Measurements from ENCODE around the gene WDR7.

WDR7 gene

DNA sequence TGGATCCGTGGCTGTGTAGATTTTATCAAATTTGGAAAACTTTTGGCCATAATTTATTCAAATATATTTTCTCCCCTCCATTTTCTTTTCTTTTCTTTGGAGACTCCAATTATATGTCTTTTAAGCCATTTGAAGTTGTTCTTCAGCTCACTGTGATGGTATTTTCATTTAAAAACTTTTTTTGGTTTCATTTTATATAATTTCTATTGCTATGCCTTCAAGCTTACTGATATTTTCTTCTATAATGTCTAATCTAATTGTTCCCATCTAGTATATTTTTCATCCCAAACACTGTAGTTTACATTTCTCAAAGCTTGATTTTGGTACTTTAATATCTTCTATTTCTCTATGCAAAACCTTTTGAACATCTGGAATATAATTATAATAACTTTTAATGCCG lies 72.5 kb downstream of the WDR7 start:
- no peak for DNase-seq

DNA sequence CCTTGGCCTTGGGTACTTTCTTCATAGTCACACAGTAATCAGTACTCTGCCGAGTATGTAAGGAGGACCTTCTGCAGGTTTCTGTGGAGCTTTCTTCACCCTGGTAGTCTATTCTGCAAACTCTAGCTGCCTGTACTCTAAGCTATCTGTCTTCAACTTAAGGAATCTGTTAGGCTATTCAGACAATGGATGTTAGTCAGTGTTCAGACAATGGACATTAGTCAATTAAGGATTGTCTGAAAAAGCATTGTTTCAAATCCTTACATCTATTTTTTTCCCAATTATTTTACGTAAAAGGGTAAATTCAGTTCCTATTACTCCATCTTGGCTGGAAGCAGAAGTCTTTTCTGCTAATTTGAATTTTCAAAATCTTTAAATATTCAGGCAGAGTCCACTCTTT lies 75.7 kb downstream of the WDR7 start:
- no peak for DNase-seq

DNA sequence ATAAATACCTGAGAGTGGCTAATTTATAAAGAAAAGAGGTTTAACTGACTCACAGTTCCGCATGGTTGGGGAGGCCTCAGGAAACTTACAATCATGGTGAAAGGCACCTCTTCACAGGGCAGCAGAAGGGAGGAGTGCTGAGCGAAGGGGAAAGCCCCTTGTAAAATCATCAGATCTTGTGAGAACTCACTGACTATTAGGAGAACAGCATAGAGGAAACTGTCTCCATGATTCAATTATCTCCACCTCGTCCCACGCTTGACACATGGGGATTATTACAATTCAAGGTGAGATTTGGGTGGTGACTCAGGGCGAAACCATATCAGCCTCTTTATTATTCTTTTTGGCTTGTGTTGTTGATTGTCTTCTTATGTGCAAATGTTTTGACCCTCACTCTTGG lies 76.2 kb downstream of the WDR7 start:
- DNase-seq: no peak

DNA sequence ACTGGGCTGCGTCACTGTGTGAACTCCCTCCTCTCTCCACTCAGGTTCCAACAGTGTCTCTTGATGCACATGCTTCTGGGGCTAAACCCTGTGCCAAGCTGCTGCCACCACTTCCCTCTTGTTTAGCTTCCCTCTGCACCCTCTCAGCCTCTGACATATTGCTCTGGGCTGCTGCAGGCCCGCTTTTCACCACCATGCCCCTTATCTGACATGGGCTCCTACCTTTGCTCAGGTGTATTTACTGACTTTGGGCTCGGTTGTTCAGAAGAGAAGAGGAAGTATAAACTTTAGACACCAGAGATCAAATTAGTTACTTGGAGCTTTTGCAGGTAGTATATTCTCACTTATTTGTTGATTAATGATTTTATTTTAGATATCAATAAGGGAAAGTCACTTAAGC lies 77.6 kb downstream of the WDR7 start:
- no peak for DNase-seq

DNA sequence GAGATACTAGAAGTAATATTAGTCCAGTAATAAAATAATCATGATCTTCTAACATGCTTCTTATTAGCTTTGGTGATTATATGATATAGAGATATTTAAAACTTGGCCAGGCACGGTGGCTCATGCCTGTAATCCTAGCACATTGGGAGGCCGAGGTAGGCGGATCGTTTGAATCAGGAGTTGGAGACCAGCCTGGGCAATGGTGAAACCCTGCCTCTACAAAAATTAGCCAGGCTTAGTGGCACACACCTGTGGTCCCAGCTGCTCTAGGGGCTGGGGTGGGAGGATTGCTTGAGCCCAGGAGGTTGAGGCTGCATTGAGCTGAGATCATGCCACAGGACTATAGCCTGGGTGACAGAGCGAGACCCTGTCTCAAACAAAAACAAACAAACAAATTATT lies 87.0 kb downstream of the WDR7 start:
- no peak for DNase-seq

DNA sequence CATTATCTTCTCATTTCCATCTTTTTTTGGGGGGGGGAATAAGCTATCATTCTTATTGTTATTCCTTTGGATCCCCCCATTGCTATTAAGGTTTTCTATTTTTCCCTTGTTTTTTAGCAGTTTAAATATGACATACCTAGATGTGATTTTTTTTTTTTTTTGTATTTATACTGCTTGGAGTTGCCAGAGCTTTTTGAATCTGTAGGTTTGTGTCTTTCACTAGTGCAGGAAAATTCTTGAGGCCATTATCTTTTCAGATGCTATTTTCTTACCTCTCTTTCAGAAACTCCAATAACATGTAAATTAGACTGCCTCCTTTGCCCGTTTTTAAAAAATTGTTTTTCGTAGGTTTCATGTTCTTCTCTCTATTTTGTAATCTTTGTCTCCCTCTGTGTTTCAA lies 88.6 kb downstream of the WDR7 start:
- no peak for DNase-seq

DNA sequence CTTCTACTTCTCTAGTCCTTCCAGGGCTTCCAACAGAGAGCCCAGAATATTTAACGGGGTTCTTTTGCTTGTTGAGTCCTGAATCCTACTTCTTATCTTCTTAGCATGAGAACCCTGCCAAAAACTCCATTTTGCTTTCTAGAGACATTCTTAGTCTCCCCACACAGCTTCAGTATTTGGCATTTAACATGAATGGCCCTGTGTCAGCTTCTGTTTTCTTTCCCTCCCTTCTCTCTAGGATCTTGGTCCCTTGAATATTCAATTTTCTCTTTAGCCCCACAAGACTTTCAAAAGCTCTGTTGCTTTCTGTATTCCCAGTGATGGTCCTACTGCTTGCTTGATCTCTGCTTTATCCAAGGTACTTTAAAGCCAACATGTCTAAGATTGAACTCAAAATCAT lies 89.5 kb downstream of the WDR7 start:
- no peak for DNase-seq

DNA sequence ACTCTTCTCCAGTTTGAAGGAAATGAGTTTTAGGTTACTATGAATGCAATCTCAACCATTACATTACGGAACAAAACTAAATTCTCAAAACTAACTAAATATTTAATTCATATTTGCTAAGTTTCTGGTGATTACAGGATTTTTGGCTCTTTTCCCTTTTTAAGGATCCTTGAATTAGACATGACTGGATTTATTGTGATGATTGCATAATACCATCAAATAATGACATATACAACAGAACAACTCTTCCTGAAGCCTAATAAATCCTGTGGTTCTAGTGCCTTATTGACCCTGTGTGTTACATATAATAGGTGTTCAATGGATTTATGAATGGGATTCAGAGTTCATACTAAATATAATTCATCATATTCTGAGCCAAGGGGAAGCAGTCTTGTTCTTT lies 90.5 kb downstream of the WDR7 start:
- no peak for DNase-seq

DNA sequence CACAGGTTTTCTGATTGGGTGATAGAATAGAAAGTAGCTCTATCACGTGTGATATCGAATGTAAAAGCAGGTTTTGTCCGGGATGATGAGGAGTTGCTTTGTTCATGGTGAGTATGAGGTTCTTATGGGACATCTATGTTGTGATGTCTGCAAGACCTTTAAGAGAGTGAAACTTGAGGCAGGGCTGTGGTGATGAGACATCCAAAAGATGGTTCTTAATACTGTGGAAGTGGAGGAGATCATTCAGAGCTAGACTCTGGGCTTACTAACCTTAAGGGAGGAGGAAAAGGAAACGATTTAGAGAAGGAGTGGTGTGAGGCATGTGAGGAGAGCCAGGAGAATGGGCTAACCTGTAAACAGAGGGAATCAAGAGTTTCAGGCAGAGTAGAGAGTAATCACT lies 92.0 kb downstream of the WDR7 start:
- DNase-seq: no peak

DNA sequence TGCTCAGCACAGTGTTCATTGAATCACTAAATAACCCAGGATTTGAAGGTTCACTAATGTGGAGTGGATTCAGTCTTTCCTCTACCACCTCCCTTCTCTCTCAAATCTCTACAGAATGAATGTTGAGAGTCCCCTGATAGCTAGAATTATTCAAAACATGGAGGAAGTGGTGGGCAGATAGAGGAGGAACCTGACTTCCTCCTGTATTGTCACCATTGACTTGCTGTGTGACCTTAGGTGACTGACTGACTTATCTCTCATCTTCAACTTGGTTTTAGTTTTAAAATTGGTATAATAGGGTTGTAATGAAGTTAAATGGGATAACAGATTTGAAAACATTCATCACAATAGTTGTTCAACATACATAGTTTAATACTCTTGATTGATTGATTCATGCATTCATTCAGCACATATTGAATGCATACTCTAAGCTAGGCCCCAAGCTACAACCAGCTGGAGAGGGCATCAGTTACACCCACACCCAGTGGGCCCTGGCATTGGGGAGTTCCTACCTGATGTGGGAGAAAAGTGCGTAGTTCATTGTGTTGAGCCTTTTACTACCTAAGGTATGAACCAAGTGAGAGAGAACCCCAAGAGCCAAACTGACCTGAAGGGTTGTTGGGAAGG lies 96.0 kb downstream of the WDR7 start:
- no peak for DNase-seq

DNA sequence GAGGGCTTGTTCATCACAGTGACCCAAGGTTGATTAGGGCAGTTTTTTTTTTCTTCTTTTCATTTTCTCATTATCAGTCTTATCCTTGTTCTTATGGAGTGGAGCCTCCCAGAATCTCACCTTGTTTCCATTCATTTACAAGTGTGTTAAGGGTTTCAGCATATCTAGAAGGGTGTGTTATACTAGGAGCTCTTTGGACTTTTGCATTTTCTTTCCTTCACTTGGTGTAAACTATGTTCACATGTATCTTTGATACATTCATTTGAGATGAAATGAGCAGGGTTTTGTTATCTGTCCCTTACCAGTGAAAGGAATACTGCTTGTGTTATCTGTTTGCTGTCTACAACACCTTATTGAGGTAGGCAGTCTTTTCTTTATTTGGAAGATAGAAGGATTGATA lies 96.7 kb downstream of the WDR7 start:
- no peak for DNase-seq

DNA sequence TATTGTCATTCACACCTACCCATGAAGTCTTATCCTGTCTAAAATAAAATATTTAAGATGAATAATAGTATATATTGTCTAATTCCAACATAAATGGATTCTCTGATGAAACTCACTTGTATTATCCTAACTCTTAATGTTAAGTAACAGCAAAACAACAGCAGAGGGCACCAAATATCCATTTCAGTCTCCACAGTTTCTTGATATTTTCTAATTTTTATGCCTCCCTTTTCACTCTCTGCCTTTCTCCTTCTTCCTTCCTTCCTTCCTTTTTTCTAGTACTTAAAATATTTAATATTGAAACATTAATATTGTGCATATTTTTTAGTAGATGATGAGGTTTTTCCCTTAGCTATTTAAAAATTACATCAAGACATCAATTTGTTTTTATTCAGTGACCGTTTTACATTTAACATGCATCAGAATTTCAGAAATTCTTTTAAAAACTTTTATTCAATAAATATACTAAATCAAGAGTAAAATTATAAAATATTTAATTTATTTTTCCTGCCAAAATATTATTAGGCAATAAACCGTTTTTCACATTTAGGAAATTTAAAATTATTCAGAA lies 97.6 kb downstream of the WDR7 start:
- no peak for DNase-seq

DNA sequence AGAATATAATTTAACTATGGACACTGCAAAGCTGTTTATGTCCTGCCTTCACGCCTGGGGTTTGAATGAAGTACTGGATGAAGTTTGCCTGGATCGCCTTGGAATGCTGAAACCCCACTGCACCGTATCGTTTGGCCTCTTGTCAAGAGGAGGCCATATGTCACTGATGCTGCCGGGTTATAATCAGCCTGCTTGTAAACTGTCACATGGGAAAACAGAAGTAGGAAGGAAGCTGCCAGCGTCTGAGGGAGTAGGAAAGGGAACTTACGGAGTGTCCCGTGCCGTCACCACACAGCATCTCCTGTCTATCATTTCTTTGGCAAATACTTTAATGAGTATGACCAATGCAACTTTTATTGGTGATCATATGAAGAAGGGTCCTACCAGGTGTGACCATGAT lies 105.8 kb downstream of the WDR7 start:
- DNase-seq: no peak

DNA sequence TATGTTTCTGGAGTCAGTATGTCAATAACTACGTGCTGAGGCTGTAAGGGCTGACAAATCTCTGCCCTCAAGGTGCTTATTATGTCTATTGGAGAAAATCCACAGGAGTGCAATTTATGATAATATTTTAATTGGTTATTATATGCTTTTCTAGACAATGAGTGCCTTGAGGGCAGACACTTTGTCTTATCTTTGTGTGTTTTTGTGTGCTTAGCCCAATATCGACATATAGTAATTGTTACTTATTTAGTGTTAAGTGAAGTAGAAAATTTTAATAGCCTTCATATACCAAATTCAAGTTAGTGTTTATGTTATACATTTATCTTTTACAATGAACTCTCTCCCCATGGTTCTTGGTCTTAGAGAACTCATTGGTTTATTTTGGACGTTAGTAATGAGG lies 118.9 kb downstream of the WDR7 start:
- no peak for DNase-seq

DNA sequence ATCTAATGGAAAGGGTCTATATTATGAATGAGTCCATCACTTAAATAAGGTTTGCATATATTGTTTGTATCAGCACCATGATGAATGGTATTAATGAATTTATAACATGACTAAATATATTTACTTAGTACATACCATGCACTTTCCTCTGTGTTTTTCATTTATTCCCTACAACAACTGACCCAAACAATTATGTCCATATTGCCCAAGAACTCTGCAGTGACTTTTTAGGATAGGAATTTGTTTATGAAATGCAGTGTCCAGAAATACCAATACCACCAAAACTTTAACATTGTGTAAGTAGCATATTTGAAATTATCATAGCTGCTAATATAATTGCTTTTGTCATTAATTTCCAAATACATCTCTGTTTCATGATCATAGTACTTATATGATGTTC lies 119.7 kb downstream of the WDR7 start:
- no peak for DNase-seq

DNA sequence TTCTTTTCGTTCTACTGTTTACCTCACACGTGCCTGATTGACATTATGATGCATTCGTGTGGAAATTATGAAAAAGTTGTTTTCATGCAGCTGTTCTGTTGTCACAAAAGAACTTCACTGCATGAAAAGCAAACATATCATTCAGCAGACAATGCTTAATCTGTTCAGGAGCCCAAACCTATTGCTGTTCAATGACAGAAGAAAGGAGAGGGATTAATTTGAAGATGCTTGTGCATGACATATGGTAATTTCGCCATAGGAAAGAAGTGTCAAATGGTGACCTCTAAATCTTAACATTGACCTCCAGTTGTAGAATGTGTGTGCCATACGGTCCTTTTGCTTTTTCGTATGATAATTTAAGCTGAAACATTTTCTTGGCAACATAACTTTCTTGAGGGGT lies 124.5 kb downstream of the WDR7 start:
- DNase-seq: no peak

DNA sequence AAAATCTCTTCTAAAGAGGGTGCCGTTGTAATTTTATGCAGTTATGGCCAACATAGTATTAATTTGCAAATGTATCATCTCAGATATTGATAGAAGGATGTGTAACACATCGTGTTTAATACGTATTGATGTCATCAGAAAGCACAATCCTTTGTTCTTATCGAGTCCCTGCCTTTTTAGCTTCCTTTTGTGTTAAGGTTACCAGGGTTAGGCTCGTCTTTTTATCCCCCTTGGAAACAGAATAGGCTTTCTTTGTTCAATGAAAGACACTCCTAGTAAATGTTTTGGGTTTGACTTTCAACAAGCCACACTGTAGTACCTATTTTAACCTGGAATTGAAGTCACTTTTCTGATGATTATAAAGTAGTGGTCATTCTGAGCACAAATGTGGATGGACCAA lies 136.2 kb downstream of the WDR7 start:
- no peak for DNase-seq

DNA sequence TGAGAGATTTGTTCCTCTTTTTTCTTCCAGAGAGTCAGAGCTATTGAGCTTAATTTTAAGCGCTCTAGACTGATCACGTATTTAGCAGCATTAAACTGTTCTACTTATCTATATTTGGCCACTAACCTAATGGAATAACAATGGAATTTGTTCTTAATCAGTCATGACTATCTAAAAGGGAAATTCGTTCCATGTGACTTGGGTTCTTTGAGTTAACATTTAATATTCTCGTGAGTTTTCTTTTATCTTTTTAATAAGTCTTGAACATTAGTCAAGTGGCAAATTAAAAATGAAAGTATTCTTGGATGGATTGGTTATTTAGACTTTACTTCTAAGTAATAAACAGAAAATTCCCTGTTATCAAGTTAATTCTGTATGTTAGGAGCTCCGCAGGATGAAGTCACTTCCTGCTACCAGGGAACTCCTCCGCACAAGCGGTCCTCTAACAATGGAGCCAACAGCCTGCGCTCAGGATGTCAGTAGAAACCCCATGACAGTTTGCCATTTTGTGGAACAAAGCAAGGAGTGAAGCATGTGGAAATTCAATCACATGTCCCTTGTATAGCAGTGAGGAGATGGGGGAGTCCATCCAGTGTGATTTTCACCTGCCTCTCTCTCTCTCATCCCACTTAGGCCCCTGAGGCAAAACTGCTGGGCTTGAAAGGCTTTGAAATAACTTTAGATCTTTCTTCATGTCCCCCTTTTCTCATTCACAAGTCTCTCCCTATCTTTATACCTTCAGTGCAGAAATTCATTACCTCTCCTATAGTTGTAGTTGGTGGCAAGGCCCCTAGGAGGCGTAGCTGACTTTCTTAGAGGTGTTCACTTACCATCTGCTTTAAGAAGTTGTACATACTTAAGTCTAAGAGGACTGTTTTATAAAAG lies 138.1 kb downstream of the WDR7 start:
- DNase-seq: no peak

DNA sequence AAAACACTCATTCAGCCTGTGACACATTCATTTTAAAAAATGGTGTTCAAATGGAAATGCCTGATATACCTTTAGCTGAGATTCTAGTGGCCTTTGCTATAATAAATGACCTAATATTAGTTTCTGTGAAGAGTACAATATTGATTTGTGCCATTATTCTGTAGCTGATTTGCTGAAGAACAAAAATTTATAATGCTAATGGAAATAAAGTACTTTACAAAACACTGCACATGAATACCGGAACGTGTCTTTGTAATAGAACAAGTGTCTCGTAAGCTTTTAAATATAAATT lies 138.7 kb downstream of the WDR7 start:
- no peak for DNase-seq

DNA sequence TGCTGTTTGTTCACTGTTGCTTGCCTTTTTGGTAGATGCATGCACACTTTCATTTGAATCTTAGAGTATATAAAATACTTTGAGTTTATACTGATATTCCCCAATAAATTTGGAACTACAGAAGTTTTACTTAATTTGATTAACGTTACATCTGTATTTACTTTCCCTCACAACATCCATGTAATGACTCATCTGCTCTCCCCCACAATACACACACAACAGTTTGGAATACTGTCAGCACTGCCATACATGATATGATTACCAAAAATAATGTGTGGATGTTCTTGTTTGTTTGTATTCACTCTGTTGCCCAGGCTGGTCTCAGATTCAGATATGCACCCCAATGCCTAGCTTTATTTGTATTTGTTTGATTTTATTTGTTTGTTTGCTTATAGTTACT lies 144.2 kb downstream of the WDR7 start:
- DNase-seq: no peak

DNA sequence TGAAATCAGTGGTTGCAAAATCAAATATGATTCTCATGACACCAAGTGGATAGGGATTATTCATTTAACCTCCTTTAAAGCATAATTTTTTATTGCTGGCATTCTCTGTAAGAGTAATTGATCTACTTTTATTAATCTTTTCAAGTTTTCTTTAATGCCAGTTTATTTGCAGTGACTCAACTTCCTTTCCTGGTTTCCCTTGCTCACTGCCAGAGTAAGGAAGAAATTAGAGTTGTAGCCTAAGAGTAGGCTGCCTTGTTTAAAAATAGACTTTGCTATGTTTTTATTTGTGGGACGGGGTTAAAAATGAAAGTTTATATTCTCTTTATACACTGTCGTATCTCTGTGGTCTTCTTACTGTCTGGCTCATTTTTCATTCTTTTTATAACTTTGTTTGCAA lies 148.6 kb downstream of the WDR7 start:
- DNase-seq: no peak

DNA sequence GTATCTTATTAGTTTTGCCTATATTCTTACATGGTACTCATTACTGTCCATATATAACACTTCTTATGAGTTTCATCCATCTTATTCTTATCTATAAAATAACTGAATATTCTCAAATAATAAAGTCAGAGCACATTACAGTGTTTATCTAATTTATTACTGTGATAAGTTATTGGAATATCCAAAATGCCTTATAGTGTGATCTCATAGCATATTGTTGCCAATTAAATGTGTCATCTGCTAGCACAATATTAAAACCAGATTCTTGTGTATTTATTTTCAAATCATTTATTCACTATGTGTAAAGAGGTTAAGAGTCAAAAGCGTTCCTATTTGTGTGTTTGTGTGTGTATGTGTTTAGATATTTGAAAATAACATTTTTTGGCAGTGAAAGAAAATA lies 151.9 kb downstream of the WDR7 start:
- DNase-seq: no peak

DNA sequence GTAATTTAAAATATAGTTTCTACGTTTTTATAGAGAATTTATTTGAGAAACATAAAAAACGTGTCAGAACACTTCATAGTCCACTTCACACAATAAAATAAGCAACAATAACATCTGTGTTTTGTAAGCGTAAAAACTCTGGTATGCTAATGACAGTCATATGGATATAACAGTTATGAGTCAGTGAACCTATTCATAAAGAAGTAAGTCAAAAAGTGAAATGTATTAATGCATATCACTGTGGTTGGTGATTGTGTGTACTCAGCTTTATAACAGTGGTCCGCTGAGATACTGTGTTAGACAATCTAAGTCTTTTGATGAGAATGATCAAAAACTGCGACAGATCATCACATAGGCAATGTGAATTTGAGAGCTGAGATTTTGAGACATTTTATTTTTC lies 153.2 kb downstream of the WDR7 start:
- no peak for DNase-seq

DNA sequence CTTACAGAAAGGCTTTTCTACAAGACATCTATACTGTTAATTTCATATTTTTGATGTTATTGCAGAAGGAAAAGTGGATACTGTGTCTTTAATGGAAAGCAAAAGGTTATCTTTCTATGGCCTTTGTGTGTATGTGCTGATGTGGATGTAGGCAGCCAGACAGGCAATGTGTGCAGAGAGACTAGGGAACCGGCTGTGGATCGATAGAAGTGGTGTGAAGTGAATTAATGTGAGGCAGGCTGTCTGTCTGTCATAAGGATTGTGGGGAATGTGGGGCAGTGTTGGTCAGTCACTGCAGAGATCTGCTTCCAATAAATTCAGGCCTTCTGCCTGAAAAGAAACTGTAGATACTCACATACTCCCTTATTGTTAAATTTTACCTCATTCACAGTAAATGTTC lies 156.7 kb downstream of the WDR7 start:
- DNase-seq: no peak

DNA sequence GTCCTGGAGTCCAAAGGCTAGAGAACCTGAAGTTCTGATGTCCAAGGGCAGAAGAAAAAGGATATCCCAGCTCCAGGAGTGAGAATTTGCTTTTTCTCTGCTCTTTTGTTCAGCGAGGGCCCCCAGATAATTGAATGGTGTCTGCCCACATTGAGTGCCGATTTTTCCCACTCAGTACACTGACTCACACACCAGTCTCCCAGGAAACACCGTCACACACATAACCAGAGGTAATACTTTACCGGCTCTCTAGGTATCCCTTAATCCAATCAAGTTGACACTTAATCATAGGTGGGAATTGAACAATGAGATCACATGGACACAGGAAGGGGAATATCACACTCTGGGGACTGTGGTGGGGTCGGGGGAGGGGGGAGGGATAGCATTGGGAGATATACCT lies 161.5 kb downstream of the WDR7 start:
- DNase-seq: no peak

Measured in NCI-H226 (cell line).